Vagina (tissue), 2 donors: ENCODE measurements around the gene TRA2B. TPM values are rescaled to one million over a fixed set of nuclear protein-coding genes. Genes with fewer than 3 reads are reported as not detected.
A peak's percentile ranks its signal among the peaks of the same experiment; 100 is the strongest.

Source experiments
- DNase-seq, 2 donors: peaks; one replicate each; pipeline ENCODE4 v3.0.0-alpha.2; 2017; ENCODE audit errors: extremely low spot score in 2 of 2
- H3K27ac ChIP-seq: fragments of 200-600 bp; sonication (generic); one replicate; pipeline ENCODE4 v1.5.1; 2019
- H3K27me3 ChIP-seq: fragments of 200-600 bp; sonication (generic); one replicate; pipeline ENCODE4 v1.5.1; 2019
- H3K36me3 ChIP-seq, 2 donors: fragments of 200-600 bp; sonication (generic); one replicate each; pipeline ENCODE4 v1.5.1; 2017 to 2019
- H3K4me1 ChIP-seq: fragments of 200-600 bp; sonication (generic); one replicate; pipeline ENCODE4 v1.5.1; 2019
- H3K4me3 ChIP-seq, 2 donors: fragments of 200-600 bp; sonication (generic); 1 replicate in 1 of 2; 2 replicates in 1 of 2; pipeline ENCODE4 v1.5.1; 2016 to 2019
- H3K9me3 ChIP-seq: fragments of 200-600 bp; sonication (generic); one replicate; pipeline ENCODE4 v1.5.1; 2019
- CTCF ChIP-seq, 3 experiments: fragments of 450-650 bp in 2 of 3; fragments of 200-600 bp in 1 of 3; sonication (generic) in 1 of 3; IDR thresholded peaks; one replicate each; pipeline ENCODE4 v1.5.1; 2017 to 2019; ENCODE audit warnings: antibody characterized with exemption in 3 of 3, mild to moderate bottlenecking in 2 of 3, moderate library complexity in 2 of 3
- POLR2A ChIP-seq, 2 donors: fragments of 450-650 bp; IDR thresholded peaks; one replicate each; pipeline ENCODE4 v1.6.1; 2017; ENCODE audit warnings: antibody characterized with exemption in 2 of 2, mild to moderate bottlenecking in 2 of 2, moderate library complexity in 2 of 2
- POLR2AphosphoS5 ChIP-seq, 2 donors: sonication (generic); formaldehyde crosslinking; IDR thresholded peaks; one replicate each; pipeline ENCODE4 v1.9.0; 2017; ENCODE audit warnings: antibody characterized with exemption in 2 of 2, mild to moderate bottlenecking in 2 of 2, low read depth in 1 of 2; ENCODE audit not compliant: insufficient read depth in 1 of 2
- intact Hi-C: fragments of 100-400 bp; cut with DNase I; formaldehyde crosslinking; loops from one replicate; pipeline ENCODE4 v1.15.1; 2023
- total RNA-seq: library from RNA; depleted of rRNA; stranded (reverse); fragments of >200 nt; gene quantifications from one replicate; pipeline ENCODE4 v1.2.3, GENCODE V29; 2016

The TRA2B gene
- total RNA-seq, 1 donor from 2014 or later: 145 TPM

GRCh38 chr3:185943760-185944106 is 5.9 kb upstream of the TRA2B start:
- H3K9me3 ChIP-seq: no peaks in the 10 kb centered on the region
- H3K36me3 ChIP-seq: no peaks in the 10 kb centered on the region
- H3K27me3 ChIP-seq: no peaks in the 10 kb centered on the region
- peak overlapping the region; percentile 52 for H3K27ac ChIP-seq
- peak overlapping the region in 1 of 2 donors; percentile 11 for H3K4me3 ChIP-seq
- intact Hi-C loops: no loop called here
- no peak for DNase-seq
- peaks cover 12% of the 10 kb centered on the region for H3K4me1 ChIP-seq
- TF ChIP-seq CTCF (IDR thresholded peaks at IDR 0.05) (no peak), POLR2AphosphoS5 (IDR thresholded peaks at IDR 0.05; ENCODE audit: insufficient read depth in 1 of 2, low read depth in 1 of 2) (no peak), POLR2A (IDR thresholded peaks at IDR 0.05) (no peak)

- Histone ChIP-seq H3K9me3 (no peaks in the 10 kb centered on the region), H3K27ac (peak overlapping the region; percentile 52), H3K4me3 (peak overlapping the region in 1 of 2 donors; percentile 11), H3K27me3 (no peaks in the 10 kb centered on the region), H3K4me1 (peaks cover 12% of the 10 kb centered on the region), H3K36me3 (no peaks in the 10 kb centered on the region)
- DNase-seq: no peak
- TF ChIP-seq POLR2AphosphoS5 (IDR thresholded peaks at IDR 0.05; ENCODE audit: insufficient read depth in 1 of 2, low read depth in 1 of 2): peak; percentile 44 to 70
- peak; percentile 81 to 91 (median 90) for TF ChIP-seq CTCF (IDR thresholded peaks at IDR 0.05)
- no peak for TF ChIP-seq POLR2A (IDR thresholded peaks at IDR 0.05)
- intact Hi-C loops: no loop called here
Observed at GRCh38 chr3:185942907-185943759, 5.3 kb upstream of the TRA2B start.

GRCh38 chr3:185942396-185942795 is 4.6 kb upstream of the TRA2B start:
- no peak for DNase-seq
- peak overlapping the region; percentile 52 for H3K27ac ChIP-seq
- H3K36me3 ChIP-seq: no peaks in the 10 kb centered on the region
- H3K9me3 ChIP-seq: no peaks in the 10 kb centered on the region
- H3K4me3 ChIP-seq: no peak overlapping the region
- TF ChIP-seq CTCF (IDR thresholded peaks at IDR 0.05): no peak
- TF ChIP-seq POLR2A (IDR thresholded peaks at IDR 0.05): no peak
- TF ChIP-seq POLR2AphosphoS5 (IDR thresholded peaks at IDR 0.05; ENCODE audit: insufficient read depth in 1 of 2, low read depth in 1 of 2): no peak
- H3K27me3 ChIP-seq: no peaks in the 10 kb centered on the region
- intact Hi-C loops: no loop called here
- H3K4me1 ChIP-seq: peaks cover 12% of the 10 kb centered on the region

GRCh38 chr3:185940951-185941350 is 3.1 kb upstream of the TRA2B start:
- DNase-seq: no peak
- no peak overlapping the region for H3K27ac ChIP-seq
- no peaks in the 10 kb centered on the region for H3K9me3 ChIP-seq
- TF ChIP-seq POLR2A (IDR thresholded peaks at IDR 0.05) (no peak), CTCF (IDR thresholded peaks at IDR 0.05) (no peak), POLR2AphosphoS5 (IDR thresholded peaks at IDR 0.05; ENCODE audit: insufficient read depth in 1 of 2, low read depth in 1 of 2) (no peak)
- H3K27me3 ChIP-seq: no peaks in the 10 kb centered on the region
- peaks cover 12% of the 10 kb centered on the region for H3K4me1 ChIP-seq
- no peaks in the 10 kb centered on the region for H3K36me3 ChIP-seq
- H3K4me3 ChIP-seq: no peak overlapping the region
- intact Hi-C loops: no loop called here

GRCh38 chr3:185939721-185940120 is 1.9 kb upstream of the TRA2B start:
- Histone ChIP-seq H3K36me3 (no peaks in the 10 kb centered on the region), H3K27ac (no peak overlapping the region), H3K4me3 (no peak overlapping the region), H3K4me1 (peaks cover 20% of the 10 kb centered on the region), H3K27me3 (no peaks in the 10 kb centered on the region), H3K9me3 (no peaks in the 10 kb centered on the region)
- no peak for DNase-seq
- intact Hi-C loops: loop anchor here (5.0 kb wide), 1 partner anchor 843 kb away; the partner anchor contains the start of gene EIF4A2
- TF ChIP-seq CTCF (IDR thresholded peaks at IDR 0.05): no peak
